ENCODE measurements around the gene ELANE.
A peak's percentile ranks its signal among the peaks of the same experiment; 100 is the strongest.
"Not testable (repeated sequence)": the region's sequence is repeated elsewhere in the genome, so short reads cannot be mapped to it uniquely, and the experiment has no call there.

The ELANE gene

DNA sequence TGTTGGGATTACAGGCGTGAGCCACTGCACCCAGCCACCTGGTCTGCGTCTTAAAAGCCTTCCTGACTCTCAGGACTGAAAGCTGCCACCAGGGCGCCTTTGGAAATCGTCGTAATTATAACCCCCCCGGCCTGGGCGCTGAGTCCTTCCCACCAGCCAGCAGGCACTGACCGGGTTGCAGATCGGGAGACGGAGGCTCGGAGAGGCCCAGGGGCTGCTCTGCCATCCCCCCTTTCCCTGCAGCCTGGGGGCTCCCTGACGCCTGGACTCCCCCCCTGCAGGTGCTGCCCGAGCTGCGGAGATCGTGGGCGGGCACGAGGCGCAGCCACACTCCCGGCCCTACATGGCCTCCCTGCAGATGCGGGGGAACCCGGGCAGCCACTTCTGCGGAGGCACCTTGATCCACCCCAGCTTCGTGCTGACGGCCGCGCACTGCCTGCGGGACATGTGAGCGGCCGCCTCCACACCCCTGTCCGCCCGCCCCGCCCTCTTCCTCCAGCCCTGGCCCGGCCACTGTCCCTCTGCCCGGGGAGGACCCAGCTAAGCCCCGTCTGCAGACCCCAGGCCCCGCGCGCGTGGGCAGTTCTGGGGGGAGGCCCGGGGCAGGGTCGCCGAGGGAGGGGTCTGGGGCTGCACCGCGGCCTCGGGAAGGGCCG, 8.8 kb upstream of the ELANE start:
- DNase-seq: no peak

DNA sequence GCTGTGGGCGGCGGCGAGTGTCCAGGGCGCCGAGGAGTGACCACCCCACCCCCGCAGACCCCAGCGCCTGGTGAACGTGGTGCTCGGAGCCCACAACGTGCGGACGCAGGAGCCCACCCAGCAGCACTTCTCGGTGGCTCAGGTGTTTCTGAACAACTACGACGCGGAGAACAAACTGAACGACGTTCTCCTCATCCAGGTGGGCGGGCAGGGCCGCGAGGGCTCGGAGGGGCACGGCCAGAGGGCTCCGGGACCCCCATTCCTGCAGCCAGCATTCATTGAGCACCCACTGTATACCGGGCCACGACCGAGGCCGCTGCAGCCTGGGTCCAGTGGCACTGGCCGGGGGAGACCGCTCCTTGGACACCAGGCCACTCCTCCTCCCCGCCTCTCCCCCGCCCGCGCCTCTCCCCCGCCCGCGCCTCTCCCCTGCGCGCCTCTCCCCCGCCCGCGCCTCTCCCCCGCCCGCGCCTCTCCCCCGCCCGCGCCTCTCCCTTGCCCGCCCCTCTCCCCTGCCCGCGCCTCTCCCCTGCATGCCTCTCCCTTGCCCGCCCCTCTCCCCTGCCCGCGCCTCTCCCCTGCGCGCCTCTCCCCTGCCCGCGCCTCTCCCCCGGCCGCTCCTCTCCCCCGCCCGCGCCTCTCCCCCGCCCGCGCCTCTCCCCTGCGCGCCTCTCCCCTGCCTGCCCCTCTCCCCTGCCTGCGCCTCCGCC, 8.1 kb upstream of the ELANE start:
- DNase-seq: no peak

DNA sequence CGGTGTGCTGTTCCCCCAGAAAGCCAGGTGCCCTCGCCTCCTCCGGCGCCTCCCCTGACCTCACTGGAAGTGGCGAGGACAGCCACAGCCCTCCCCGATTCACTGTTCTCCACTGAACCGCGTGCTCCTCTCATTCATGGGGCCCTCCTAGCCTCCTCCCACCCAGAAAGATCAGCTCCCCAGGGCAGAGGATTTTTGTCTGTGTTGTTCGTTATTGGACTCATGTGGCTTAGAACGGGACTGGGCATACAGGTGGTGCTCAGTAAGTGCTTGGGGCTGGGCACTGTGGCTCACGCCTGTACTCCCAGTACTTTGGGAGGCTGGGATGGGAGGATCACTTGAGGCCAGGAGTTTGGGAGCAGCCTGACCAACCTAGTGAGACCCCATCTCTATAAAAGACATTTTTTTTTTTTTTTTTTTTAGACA, 7.5 kb upstream of the ELANE start:
- DNase-seq: no peak

DNA sequence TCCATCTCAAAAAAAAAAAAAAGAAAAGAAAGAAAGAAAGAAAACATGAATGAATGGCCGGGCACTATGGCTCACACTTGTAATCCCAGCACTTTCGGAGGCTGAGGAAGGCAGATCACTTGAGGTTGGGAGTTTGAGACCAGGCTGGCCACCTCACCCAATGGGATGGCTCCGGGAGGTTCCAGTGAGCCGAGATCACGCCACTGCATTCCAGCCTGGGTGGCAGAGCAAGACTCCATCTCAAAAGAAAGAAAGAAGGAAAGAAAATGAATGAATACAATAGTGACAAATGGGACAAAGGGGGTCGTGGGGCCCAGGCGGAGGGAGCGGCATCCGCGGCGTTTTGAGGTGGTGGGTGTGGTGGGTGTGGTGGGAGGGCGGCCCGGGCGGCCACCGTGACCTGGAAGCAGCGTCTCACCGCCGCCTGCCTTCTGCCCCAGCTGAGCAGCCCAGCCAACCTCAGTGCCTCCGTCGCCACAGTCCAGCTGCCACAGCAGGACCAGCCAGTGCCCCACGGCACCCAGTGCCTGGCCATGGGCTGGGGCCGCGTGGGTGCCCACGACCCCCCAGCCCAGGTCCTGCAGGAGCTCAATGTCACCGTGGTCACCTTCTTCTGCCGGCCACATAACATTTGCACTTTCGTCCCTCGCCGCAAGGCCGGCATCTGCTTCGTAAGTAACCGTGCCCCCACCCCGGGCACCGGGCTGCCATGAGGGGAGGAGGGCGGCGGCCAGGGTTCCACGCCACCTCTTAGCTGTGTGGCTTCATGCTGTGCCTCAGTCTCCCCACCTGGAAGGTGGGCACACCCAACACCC, 6.2 kb upstream of the ELANE start:
- DNase-seq: no peak

DNA sequence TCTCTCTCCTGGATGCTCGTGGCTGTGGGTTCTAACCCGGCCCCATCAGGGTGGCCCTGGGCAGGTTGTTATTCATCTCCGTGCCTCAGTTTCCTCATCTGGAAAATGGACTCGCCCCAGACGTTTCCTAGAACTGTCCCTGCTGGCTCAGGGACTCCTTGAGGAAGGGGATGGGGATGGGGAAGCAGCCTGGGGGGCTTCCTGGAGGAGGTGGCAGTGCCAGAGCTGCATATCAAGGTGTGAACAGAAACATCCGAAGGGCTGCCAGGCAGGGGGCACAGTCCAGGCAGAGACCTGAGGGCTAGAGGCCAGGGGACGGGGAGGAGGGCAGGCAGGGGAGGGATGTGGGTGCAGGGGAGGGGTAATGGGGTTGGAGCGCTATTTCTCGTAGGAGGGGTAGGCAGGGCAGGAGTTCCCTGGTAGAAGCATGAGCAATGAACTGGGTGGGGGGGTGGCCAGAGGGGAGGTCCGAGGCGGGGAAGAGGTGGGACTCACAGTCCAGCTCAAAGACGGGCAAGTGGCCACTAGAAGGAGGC, 3.6 kb upstream of the ELANE start:
- no peak for DNase-seq

DNA sequence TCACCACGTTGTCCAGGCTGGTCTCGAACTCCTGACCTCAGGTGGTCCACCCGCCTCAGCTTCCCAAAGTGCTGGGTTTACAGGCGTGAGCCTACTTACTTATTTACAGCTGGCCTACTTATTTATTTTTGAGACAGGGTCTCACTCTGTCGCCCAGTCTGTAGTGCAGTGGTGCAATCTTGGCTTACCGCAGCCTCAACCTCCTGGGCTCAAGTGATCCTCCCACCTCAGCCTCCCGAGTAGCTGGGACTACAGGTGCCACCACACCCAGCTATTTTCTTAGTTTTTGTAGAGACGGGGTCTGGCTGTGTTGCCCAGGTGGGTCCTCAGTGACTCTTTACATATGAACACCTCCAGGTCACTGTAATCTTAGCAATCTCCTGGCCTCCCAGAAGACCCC, 2.9 kb upstream of the ELANE start:
- not testable (repeated sequence) for DNase-seq

DNA sequence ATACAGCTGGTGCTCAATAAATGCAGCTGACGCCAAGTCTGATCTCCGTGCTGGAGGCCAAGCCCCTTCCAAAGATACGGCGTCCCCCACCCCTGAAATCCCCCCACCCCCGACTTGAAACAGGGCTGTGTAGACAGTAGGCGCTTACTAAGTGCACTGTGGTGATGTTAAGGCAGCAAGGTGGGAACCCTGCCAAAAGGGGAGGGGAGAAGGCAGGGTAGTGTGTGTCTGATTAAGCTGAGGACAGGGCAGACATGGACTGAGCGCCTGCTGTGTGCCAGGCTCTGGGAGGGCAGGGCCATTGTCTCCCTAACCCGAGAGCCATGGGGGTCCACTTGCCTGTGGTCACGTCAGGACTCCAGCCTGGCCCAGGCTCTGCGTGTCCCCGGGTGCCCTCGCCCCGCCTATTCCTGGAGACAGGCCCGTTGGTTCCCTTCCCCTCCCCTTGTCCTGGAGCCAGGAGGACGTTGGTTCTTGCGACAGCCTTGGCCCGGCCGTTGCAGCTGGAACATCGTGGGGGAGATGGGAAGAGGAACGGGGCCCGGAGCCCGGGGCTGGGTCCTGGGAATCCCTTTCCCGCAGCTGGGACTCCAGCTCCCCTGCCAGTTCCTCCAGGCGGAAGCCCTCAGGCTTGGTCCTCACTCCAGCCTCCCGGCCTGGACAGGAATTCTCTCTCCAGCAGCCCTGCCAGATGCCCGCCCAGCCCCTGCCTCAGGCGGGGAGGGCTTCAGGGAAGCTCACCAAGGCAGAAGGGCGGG, 1.7 kb upstream of the ELANE start:
- peak; percentile 34 to 36 for DNase-seq

DNA sequence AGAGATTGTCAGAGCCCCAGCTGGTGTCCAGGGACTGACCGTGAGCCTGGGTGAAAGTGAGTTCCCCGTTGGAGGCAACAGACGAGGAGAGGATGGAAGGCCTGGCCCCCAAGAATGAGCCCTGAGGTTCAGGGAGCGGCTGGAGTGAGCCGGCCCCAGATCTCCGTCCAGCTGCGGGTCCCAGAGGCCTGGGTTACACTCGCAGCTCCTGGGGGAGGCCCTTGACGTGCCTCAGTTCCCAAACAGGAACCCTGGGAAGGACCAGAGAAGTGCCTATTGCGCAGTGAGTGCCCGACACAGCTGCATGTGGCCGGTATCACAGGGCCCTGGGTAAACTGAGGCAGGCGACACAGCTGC, 1.1 kb upstream of the ELANE start:
- DNase-seq: no peak

DNA sequence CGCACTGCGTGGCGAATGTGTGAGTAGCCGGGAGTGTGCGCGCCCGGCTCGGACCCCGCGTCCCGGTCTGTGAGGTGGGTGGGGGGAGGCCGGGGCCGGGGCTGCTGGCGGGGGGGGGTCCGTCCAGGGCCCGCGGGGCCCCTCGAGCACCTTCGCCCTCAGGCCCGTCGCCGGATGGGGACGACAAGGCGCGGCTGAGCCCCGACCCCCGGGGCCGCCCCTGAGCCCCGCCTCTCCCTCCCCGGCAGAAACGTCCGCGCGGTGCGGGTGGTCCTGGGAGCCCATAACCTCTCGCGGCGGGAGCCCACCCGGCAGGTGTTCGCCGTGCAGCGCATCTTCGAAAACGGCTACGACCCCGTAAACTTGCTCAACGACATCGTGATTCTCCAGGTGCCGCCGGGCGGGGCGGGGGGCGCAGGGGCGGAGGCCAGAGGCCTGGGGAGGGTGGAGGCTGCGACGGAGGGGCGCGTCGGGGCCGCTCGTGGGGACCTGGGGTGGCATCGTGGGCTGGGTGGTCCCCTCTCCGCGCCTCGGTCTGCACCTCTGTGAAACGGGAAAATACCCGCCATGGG, 997 bp downstream of the ELANE start:
- DNase-seq: no peak

DNA sequence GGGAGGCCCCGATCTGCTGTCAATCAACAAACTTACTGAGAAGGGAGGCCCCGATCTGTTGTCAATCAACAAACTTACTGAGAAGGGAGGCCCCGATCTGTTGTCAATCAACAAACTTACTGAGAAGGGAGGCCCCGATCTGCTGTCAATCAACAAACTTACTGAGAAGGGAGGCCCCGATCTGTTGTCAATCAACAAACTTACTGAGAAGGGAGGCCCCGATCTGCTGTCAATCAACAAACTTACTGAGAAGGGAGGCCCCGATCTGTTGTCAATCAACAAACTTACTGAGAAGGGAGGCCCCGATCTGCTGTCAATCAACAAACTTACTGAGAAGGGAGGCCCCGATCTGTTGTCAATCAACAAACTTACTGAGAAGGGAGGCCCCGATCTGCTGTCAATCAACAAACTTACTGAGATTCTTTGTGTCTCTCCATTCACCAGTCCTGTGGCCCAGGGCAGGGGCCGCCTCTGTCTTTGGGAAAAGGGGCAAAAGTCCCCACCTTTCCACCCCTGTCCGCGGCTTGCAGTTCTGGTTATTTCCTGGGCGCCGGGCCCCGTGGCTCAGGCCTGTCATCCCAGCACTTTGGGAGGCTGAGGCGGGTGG, 1.6 kb downstream of the ELANE start:
- not testable (repeated sequence) for DNase-seq

DNA sequence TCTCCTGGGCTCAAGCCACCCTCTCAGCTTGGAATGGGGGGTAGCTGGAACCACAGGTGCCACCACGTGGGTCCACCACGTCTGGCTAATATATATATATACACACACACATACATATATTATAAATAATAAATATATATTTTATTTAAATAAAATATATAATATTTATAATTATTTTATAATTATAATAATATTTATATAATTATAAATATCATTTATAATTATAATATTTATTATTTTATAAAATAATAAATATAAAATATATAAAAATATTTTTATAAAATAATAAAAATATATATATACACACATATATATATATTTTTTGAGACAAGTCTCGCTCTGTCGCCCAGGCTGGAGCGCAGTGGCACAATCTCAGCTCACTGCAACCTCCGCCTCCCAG, 2.4 kb downstream of the ELANE start:
- no peak for DNase-seq

DNA sequence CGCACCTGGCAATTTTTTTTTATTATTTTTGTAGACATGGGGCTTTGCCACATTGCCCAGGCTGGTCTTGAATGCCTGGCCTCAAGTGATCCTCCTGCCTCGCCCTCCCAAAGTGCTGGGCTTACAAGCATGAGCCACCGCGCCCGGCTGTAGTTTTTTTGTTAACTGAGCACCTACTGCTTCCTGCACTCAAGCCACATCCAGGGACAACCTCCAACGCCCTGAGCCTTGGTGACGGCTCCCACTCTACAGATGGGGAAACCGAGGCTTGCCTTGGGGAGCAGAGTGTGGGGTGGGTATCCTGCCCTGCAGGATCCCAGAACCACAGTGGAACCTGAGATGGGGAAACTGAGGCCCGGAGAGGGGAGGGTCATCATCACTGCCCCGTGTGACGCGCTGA, 3.0 kb downstream of the ELANE start:
- no peak for DNase-seq

DNA sequence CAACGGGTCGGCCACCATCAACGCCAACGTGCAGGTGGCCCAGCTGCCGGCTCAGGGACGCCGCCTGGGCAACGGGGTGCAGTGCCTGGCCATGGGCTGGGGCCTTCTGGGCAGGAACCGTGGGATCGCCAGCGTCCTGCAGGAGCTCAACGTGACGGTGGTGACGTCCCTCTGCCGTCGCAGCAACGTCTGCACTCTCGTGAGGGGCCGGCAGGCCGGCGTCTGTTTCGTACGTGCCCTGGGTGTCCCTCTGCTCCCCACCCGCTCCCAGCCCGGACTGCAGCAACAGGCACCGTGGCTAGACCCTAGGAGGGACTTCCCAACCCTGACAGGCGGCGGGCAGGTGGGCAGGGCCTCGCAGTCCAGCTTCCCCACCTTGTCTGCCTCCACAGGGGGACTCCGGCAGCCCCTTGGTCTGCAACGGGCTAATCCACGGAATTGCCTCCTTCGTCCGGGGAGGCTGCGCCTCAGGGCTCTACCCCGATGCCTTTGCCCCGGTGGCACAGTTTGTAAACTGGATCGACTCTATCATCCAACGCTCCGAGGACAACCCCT, 3.5 kb downstream of the ELANE start:
- DNase-seq: no peak

DNA sequence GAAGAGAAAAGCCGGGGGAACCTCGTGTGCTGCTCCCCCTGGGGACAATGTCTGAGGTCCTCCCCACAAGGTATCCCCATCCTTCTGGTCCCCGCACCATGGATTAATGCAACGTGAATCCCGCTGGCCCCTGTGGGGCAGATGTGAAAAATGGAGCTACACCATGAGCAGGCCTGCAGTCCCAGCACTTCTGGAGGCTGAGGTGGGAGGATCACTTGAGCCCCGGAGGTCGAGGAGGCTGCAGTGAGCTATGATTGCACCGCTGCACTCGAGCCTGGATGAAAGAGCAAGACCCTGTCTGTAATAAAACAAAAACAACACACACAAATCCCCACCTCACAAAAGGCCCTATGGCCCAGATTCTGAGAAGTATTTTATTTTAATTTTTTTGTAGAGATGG, 6.2 kb downstream of the ELANE start:
- DNase-seq: no peak

DNA sequence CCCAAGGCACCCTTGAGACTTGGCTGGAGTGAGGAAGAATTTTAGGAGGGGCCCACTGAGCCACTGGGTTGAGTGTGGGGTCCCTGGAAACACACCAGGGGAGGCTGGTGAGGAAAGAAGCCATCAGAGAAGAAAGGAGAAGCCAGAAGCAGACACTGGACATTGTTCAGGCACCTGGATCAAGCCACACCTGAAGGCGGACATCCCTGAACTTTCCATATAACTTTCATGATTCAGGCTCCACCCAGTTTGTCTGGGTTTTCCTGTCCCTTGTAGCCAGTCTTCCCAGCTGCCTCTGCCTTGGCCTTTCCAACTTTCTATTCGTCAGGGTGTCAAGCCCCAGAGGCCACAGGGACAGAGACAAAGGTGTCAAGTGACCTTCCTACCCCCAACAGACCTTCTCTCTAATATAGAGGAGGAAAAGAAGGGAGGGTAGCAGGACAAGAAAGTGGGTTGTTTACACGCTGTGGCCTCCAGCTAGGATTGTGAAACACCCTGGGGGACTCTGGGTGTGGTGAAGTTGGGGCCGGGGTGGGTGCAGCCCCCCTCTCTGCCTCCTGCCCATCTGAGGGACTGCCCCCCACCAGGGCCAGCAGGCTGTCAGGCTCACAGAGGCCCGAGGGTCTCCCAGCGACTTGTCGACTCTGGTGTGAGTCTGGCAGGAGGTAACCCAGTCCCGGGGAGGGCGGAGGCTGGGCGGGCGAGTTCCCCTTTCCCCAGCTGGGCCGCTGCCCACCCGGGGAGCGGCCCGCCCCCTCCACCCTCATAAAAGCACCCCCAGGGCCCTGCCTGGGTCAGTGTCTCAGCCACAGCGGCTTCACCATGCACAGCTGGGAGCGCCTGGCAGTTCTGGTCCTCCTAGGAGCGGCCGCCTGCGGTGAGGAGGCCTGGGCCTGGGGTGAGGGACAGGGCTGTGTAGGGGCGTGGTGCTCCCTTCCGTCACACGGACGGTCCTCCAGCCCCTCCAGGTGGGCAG, 7.1 kb downstream of the ELANE start, which contains the start of gene CFD:
Gene CFD, plus strand, starts transcription at position 797 of the 976 bp plus-strand sequence. Its CDS starts 26 bp downstream, at position 823.
- peak; percentile 23 to 56 for DNase-seq

DNA sequence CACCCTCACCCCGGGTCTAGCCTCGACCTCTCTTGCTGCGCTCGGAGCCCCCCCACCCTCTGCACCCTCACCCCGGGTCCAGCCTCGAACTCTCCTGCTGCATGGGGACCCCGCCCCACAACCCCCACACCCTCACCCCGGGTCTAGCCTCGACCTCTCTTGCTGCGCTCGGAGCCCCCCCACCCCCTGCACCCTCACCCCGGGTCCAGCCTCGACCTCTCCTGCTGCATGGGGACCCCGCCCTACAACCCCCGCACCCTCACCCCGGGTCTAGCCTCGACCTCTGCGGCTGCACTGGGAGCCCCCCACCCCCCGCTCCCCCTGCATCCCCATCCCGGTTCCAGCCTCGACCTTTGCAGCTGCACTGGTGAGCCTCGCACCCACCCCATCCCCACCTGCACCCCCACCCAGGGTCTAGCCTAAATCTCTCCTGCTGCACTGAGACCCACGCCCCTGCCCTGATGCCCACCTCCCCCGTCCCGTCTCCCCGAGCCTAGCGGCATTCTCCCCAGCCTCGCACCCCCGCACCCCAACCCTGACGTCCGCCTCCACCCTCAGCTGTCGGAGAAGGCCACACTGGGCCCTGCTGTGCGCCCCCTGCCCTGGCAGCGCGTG, 9.1 kb downstream of the ELANE start:
- no peak for DNase-seq

DNA sequence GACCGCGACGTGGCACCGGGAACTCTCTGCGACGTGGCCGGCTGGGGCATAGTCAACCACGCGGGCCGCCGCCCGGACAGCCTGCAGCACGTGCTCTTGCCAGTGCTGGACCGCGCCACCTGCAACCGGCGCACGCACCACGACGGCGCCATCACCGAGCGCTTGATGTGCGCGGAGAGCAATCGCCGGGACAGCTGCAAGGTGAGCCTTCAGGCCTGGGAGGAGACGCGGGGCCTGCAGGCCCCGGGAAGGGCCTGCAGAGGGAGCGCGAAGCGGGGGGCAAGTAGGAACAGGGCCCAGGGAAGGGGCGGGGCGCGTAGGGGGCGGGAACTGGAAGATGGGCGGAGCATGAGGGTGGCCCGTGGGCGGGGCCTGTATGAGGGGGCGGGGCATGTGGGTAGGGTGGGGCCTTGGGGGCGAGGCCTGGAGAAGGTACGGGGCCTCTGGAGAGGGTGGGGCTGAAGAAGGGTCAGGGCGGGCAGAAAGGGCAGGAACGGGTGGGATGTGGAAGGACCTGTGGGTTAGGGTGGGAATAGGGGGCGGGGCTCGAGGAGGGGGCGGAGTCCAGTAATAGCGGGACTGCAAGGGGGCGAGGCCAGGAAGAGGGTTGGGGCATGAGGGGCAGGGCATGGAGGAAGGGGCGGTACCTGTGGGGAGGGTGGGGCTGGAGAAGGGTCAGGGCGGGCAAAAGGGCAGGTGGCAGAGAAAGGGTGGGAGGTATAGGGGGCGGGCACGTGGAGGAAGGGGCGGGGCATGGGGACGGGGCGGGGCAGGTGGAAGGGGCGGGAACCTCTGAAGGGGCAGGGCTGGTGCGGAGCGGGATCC, 9.9 kb downstream of the ELANE start:
- DNase-seq: peak; percentile 63 to 65

DNA sequence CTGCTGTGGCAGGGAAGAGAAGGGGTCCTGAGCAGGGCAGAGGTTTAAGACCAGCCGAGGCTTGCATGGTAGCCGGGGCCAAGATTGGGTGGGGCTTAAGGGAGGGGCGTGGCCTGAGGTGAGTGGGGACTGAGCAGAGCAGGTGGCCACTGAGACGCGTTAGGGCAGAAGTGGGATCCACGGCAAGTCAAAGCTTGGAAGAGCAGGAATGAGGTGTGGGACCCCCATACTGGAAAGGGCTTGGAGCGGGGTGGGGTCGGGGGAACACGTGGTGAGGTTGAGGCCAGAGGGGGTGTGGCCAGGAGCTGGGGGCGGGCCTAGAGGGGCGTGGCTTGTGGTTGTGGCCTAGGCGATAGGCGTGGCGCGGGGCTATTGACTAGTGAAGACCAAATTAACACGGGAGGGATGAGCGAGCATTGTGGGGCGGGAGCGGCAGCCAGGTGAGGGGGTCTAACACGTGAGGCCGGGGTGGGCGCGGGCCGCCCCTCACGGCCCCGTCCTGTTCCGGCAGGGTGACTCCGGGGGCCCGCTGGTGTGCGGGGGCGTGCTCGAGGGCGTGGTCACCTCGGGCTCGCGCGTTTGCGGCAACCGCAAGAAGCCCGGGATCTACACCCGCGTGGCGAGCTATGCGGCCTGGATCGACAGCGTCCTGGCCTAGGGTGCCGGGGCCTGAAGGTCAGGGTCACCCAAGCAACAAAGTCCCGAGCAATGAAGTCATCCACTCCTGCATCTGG, 10.6 kb downstream of the ELANE start:
- DNase-seq: peak; percentile 48 to 79

All from inflammatory macrophage treated with lipopolysaccharide for 1 hour (primary cell).